GM18502 (cell line): ENCODE results near the gene GPR32.
"Not testable (repeated sequence)": the region's sequence is repeated elsewhere in the genome, so short reads cannot be mapped to it uniquely, and the experiment has no call there.

Experiments
- ATAC-seq: cut with Tn5 transposase; IDR thresholded peaks from one replicate; pipeline ENCODE4 v1.9.1; 2021; ENCODE audit warnings: mild to moderate bottlenecking; ENCODE audit not compliant: unreplicated experiment, poor library complexity

The GPR32 gene

GRCh38 chr19:50779504-50780457, 9.5 kb downstream of the GPR32 start:
- ATAC-seq, result no peak

- ATAC-seq, result no peak
Measured at GRCh38 chr19:50780753-50781435, 10.6 kb downstream of the GPR32 start.

- not testable (repeated sequence) for ATAC-seq
Measured at GRCh38 chr19:50783848-50784152, 13.5 kb downstream of the GPR32 start.

GRCh38 chr19:50784710-50785109, 14.4 kb downstream of the GPR32 start:
- no peak for ATAC-seq

GRCh38 chr19:50785329-50785728, 15.1 kb downstream of the GPR32 start:
- ATAC-seq, result no peak

- ATAC-seq, result no peak
Measured at GRCh38 chr19:50790396-50790795, 20.1 kb downstream of the GPR32 start, which contains the start of gene ACP4. TSS of gene ACP4 (plus strand) at chr19:50790415. CDS start at chr19:50790415, 0 bp downstream.

GRCh38 chr19:50790922-50791467, 20.7 kb downstream of the GPR32 start:
- no peak for ATAC-seq

- no peak for ATAC-seq
Measured at GRCh38 chr19:50791594-50792271, 21.5 kb downstream of the GPR32 start.

- ATAC-seq, result no peak
Measured at GRCh38 chr19:50792272-50793250, 22.3 kb downstream of the GPR32 start.

GRCh38 chr19:50793558-50794065, 23.3 kb downstream of the GPR32 start:
- no peak for ATAC-seq

- no peak for ATAC-seq
Measured at GRCh38 chr19:50794074-50794875, 24.0 kb downstream of the GPR32 start.

GRCh38 chr19:50794876-50795663, 24.8 kb downstream of the GPR32 start:
- ATAC-seq, result no peak

GRCh38 chr19:50795664-50796073, 25.4 kb downstream of the GPR32 start:
- no peak for ATAC-seq

- no peak for ATAC-seq
Measured at GRCh38 chr19:50796128-50796633, 25.9 kb downstream of the GPR32 start.

GRCh38 chr19:50796634-50797428, 26.6 kb downstream of the GPR32 start:
- no peak for ATAC-seq

- no peak for ATAC-seq
Measured at GRCh38 chr19:50797429-50797780, 27.1 kb downstream of the GPR32 start.
